ENCODE measurements around the gene SLC36A1.

The SLC36A1 gene

DNA sequence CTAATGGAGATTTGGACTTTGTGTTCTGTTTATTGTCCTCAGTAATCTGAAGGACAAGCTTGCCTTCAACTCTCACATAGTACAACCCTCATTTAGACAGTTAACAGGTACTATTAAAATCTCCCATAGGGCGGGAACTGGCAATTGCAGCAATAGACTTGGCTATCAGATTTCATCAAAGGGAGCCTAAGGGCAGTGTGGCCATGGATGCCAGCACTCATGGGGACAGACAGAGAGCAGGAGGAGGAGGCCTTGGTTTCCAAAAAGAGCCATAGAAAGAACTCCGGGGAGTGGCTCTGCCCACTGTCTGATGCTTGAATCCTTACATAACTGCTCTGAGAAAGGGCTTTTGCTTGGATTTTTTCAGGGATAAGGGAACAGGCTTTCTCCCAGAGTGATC is 6.8 kb downstream of the SLC36A1 start:
- no peak for DNase-seq

DNA sequence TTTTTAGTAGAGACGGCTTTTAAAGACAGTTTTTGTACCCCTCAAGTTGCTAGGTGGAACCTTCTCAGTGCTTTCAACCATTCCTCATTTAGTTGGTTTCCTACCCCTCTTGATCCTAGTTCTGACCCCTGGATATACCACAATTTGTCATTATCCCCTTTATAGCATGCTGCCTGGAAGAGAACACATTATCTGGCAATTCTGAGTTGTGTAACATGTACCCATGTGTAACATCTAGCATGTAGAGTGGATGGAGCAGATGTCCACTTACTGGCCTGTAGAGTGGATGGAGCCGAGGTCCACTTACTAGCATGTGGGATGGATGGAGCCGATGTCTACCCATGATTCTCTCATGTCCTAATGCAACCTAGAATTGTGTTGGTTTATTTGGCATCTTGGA is 7.5 kb downstream of the SLC36A1 start:
- DNase-seq = no peak

DNA sequence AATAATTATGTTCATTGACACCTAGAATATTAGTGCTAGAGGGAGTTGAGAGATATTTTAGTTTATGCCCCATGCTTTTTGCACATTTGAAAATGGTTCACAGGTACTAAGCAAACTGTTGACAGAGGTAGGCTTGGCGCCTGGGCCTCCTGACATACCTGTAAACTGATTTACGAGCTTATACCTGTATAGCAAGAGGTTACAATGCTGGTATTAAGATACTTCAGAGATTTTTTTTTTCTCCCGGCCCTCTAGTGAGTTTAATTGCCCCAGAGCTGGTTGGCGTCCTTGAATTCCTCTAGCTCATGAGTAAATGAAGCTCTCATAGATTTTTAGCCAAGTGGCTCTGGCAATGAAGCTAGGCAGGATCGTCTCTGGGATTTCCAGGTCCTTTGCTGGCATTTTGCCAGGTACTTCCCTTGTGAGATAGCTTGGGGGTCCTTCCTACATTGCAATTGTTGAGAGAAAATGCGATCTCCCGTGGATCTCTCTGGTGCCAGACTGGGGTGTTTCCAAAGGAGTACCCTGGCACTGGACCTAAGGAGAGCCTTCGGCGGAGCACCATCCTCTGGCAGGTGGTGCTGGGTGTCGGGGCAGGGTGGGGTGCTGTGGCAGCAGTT is 9.0 kb downstream of the SLC36A1 start:
- no peak for DNase-seq

DNA sequence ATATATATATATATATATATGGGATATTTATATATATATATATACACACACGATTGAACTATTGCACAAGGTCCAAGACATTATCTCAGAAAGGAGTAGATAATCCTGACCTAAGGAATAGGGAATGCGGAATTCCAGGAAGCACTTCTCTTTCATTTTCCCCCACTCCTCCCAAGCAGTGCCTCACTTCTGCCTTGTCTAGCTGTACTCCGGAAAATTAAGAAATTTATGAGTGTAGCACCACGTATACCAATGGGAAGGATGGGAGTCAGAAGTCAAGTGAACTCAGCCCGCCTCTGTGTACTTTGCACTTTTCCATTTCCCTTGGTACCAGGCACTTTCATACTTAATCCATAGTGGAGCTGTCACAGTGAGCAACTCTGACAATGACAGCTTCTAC is 10.9 kb downstream of the SLC36A1 start:
- no peak for DNase-seq

DNA sequence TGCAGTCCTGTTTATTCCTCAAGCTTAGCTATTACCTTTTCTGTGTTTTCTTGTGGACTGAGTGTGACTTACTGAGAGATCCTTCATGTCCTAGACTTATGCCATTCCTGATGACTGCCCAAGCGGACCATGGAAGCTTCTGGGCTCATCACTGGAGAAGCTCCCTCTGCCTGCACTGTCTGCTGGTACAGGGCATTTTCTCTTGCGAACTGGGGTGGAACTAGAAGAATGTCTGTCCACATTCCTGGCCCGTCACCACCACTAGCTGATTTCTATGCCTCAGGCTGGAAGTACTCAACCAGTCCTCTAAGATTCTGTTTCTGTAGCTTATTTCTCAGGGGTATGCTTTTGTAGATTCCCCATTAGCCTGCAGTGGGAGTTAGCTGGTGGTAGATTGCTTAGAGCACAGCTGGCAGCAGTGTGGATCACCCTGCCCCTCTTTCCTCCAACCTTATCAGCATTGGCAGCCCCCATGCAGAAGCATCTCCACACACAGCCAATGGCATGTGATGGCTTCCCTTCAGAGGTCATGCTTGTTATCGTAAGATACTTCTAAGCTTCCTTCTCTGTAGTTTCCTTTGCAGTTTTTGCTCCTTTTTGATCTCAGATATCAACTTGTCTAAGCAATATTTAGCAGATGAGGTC is 12.4 kb downstream of the SLC36A1 start:
- DNase-seq = no peak

DNA sequence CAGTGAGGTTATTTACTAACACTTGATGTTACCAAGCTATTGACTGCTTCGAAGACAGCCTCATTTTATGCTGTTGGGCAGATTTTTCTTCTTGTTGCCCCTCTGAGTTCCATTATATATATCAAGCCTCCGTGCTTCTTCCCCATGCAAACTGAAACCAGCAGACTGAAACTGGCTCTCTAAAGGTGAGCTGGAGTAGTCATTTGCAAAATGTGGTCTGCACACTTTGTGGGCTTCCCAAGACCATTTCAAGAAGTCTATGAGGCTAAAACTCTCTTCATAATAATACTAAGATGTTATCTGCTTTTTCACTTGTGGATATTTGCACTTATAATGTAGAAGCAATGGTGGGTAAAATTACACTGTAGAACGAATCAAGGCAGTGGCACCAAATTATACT is 13.9 kb downstream of the SLC36A1 start:
- DNase-seq = no peak

DNA sequence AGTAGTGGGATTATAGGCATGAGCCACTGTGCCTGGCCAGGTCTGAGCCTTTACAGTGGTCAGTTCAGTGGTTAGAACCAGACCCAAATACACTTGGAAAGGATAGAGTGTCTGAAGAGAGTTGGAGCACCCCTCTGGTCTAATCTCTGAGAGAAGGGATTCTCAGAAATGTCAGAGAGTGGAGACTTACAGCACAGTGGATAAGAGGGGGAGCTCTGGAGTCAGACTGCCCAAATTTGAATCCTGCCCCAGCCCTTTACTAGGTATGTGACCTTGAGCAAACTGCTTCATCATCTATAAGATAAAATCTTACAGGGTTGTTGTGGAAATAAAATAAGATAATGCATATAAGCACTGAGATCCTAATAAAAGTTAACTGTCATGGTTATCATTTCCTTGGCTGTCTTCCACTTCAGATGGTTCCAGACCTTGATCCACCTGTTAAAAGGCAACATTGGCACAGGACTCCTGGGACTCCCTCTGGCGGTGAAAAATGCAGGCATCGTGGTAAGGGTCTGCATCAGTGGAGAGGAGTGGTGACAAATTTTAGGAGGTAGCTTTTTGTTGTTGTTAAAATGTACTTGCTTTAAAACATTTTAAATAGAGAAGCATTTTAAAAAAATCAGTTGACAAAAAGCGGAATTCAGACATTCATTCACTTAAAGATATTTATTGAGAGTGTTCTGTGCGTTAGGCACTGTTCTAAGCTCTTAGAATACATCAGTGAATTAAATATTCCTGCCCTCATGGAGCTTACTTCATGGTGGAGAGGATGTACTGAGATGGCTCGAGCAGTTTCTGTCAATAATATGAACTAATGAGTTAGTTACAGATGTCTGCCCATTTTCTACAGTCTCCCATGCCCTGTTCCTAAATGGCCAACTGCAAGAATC is 16.0 kb downstream of the SLC36A1 start:
- no peak for DNase-seq

GRCh38 chr5:151464101-151464500 is 16.7 kb downstream of the SLC36A1 start:
- DNase-seq = no peak

DNA sequence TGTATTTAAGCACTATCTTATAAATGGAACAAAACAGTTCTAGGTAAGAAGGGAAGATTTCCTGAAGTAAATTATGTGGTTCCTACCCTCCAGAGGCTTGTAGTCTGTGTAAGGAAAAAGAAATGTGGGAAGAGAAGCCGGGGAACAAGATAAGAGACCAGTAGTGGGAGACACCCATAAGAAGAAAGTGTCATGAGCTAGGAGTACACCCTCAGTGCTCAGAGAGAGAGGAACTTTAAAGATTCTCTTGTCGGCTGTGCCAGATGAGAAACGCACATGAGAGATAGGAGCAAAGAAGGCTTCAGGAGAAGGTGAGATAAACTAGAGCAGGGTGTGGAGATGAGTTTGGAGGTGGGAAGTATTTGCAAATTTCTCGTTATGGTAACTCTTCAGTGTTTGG is 18.1 kb downstream of the SLC36A1 start:
- DNase-seq = no peak

GRCh38 chr5:151467576-151467975 is 20.2 kb downstream of the SLC36A1 start:
- DNase-seq = no peak

GRCh38 chr5:151469386-151469785 is 22.0 kb downstream of the SLC36A1 start:
- no peak for DNase-seq

DNA sequence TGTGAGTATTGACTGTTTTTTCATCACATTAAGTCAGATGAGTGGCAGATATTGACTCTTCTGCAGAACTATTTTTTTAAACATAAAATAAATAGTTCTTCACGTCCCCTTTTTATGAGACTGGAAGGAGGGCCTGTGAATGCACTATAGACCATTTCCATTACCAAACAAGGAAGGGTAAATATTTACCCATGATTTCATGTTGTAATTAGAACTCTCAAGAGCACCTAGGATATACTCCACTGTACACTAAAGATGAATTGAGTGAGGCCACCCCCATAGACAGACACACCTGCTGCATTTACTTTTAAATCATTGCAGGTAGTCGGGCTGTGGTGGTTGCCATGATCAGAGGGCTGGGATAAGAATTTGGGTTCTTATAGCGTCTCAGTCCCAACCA is 22.6 kb downstream of the SLC36A1 start:
- DNase-seq = no peak

DNA sequence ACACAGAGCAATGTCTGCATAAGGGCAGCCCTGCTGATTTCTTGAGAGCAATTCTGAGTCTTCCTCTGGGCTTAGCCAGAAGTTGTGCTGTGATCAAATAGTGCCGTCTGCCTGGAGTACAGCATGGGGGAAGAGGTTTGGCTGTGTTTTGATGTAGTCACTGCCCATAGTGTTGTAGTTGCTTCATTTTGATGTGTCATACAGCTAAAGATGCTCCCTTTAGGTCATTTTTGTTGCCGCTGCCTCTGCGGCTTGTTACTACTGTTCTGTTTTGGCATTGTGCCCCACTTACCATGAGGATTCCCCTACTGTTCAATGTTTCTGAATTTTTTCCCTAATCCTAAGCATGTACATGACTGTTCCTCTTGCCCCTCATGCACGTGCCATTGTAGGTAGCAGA is 23.0 kb downstream of the SLC36A1 start:
- DNase-seq = no peak

DNA sequence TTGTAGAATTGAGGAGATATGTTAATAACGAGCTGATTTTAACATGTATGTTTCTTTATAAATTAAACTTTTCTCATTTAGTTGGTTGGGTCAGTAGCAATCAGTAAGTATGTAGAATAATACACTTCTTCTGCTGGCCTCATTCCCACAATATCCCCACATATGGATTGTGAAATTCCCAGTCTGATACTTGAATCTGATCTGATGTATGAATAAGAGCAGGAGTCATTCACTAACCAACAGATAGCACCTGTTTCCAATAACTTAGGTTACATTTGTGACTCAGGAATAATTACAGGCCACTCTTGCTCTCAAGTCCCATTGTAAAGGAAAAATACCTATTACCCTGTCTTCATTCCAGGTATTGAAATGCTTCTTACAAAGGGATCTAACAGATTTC is 23.9 kb downstream of the SLC36A1 start:
- no peak for DNase-seq

DNA sequence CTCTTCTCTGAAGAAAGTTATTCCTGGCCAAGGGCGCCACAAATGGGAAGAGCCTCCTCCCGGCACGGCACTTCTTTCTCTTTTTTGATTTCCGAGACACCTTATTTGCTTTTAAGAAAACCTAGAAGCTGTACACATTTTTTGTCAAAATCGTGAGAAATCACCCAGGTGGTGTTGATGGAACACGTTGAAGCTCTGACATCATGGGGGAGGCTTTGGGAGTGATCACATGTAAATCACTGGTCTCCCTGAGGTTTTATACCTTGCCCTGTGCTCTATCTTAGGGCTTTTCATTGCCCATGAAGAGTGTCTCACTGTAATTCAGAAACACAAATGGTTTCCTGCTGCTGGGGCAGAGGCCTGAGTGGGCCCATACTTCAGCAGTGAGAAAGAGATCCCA is 27.4 kb downstream of the SLC36A1 start:
- no peak for DNase-seq

GRCh38 chr5:151475388-151475787 is 28.0 kb downstream of the SLC36A1 start:
- no peak for DNase-seq

DNA sequence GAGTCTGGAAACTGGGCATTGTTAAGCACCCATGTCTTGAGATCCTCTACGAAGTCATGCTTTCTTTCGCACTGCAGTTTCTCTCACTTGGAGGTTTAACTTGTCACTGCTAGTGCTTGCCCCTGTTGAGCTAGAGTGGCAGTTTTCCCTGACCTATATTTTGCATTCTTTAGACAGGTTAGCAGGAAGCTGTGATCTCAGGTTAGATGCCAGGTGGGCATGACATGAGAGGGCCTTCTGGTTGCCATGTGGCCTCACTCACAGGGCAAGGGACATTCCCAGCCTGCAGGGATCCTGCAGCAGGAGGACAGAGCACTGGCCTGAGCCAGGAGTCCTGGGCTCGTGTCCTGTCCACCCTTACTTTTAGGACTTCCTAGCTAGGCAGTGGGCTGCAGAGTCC is 28.6 kb downstream of the SLC36A1 start:
- no peak for DNase-seq

- DNase-seq = no peak
These were observed 29.7 kb downstream of the SLC36A1 start for GRCh38 chr5:151477101-151477500.

DNA sequence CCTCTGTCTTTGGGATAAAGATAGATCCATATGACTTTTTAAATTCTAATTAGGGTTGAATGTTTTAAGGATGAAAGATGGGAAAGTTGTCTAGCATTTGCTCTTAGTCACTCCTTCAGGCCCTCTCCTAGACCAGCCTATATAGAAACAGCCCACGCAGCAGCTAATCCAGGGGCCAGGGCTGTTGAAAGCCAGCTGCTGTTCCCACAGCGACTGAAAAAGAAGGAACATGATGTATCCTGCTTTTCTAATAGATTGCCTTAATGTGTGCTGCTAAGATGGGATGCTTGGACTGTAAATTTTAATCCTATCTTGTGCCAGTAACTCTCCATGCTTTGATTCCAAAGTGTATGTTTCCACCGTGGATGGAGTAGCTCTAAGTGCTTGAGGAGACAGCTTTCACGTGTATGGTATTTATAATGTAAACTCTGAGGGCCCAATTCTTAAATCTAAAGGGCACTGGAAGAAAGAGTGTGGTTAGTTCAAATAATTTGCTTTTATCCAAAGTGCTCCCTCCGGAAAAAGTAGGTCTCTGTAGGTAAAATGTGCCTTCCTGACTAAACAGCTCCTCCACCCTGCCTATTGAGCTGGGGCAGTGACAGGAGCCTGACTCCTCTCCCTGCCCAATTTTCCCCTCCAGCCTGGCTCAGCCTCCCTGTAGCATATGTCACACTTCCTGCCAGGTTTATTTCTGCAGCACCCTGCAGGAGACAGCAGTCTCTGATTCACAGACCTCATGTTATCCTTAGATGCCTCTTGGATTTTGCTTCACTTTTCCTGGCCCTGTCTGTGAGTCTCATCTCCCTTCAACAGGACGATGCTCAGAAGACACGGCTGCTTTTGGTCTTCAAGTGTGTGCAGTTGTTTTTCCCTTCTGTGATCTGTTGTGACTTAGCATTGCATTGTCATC is 33.2 kb downstream of the SLC36A1 start:
- DNase-seq = no peak

DNA sequence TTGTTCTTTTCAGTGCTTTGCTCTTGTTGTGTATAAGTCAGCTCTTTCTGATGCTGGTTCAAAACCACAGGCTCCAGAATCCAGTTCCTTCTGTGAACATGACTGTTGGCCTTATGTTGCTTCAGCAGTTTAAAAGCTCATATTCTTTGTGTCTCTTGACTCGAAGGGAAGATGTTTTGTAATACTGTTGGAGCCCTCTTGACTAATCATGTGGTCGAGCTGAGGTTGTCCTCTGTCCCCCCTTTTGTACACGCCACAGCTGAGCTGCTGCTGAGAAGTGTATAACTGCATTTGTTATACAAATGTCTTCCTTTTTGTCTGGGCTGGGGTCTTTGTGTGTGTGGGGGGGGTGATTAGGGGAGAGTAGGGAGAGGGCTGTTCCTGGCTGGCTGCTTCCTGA is 35.8 kb downstream of the SLC36A1 start:
- no peak for DNase-seq

- DNase-seq = no peak
These were observed 36.2 kb downstream of the SLC36A1 start for GRCh38 chr5:151483647-151484046.

DNA sequence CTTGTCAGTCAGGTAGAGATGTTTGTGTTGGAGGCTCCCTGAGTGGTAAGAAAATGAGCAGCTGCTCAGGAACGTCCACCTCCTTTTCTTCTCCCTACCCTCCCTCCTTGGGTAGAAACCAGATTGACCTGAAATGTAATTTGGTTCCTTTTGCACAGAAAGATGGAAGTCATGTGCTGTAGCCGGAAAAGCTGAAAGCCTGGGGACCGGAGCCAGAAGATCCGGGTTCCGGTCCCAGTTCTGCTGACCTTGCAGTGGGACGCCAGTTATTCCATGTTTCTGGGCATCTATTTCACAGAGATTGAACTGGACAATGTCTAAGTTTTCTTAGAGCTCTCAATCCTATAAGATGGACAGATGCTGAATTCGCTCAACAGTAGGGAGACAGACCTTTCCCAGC is 40.1 kb downstream of the SLC36A1 start:
- no peak for DNase-seq

GRCh38 chr5:151490627-151491026 is 43.2 kb downstream of the SLC36A1 start:
- DNase-seq = no peak

Measured in activated gamma-delta T cell treated with Interleukin-2 at 50 U/mL for 16 hours (primary cell).